ENCODE measurements around the gene MAP3K4.

- no peak for TF ChIP-seq CTCF (IDR thresholded peaks at IDR 0.05)
- TF ChIP-seq POLR2A (IDR thresholded peaks at IDR 0.05) = no peak
Measured at GRCh38 chr6:161001421-161001820, 9.9 kb downstream of the MAP3K4 start.
